ENCODE results near the gene IFNGR1. TPM values are rescaled to one million over a fixed set of nuclear protein-coding genes. Genes with fewer than 3 reads are reported as not detected.

Gene IFNGR1
- total and polyA plus RNA-seq, 2 of the 13 experiments (the other 11 are each of a cell fraction or from before 2014, with no cell fraction given) = 82.8 to 87.8 TPM

DNA sequence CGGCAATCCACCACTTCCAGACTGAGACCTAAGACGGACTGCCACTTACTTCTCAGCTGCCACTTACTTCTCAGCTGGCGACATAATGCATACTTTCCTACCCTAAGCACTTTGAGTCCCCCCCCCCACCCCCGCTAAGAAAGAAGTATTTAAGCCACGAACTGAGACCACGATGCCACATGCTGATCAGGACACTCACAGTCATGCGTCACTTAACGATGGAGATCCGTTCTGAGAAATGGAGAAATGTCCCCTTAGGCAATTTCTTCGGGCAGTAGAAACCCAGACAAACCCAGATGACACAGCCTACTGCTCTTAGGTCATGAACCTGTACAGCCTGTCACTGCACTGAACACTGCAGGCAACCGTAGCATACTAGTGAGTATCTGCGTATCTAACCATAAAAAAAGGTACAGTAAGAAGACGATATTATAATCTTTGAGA, 690 bp downstream of the IFNGR1 start:
- WGBS (ENCODE audit: low lambda C conversion rate) = 0% methylated on average over 13 of the region's 13 CpGs
- FAIRE-seq (peak; percentile 47), ATAC-seq (peak; percentile 65), DNase-seq (ENCODE audit: low spot score) (peak; percentile 36)
- H3K4me2 ChIP-seq (ENCODE audit: low read depth, low read length) = peak overlapping the region; percentile 92
- peaks cover 39% of the 10 kb centered on the region for H4K20me1 ChIP-seq (ENCODE audit: insufficient read depth, low read length)
- no peak overlapping the region for H2AFZ ChIP-seq (ENCODE audit: low read length)
- peaks cover 57% of the 10 kb centered on the region for H3K79me2 ChIP-seq (ENCODE audit: insufficient read depth, low read length)
- H3K27ac ChIP-seq (ENCODE audit: extremely low read length, insufficient read depth, low read length) = peak overlapping the region; percentile 88
- intact Hi-C loops (cut with micrococcal nuclease; ENCODE audit: unreplicated experiment) = loop anchor here (2.0 to 5.0 kb wide), 3 partner anchors 39 to 136 kb away; no protein-coding TSS in a partner anchor
- H3K27me3 ChIP-seq (ENCODE audit: control insufficient read depth in 1 of 2, insufficient read depth in 2 of 2, low read length in 2 of 2) = peaks cover 0 to 4% of the 10 kb centered on the region in 2 experiments; a peak in 1 of 5 replicates
- peaks cover 0 to 6% of the 10 kb centered on the region in 2 experiments; a peak in 2 of 5 replicates for H3K36me3 ChIP-seq (replicated peaks in 1 of 2; ENCODE audit: control insufficient read depth in 1 of 2, insufficient read depth in 2 of 2, low read length in 2 of 2)
- no TSS peak for BruUV-seq (replicated peaks)
- in situ Hi-C loops (cut with HindIII; ENCODE audit: extremely low pct_ligation_motif_present, low pct_unique_long_range_greater_than_20kb) = no loop called here
- ChIA-PET POLR2A (interaction anchor here (1.0 to 1.4 kb wide), 5 partner anchors 9 to 135 kb away, joined by 3 to 4 read pairs (median 3); no protein-coding TSS in a partner anchor), CTCF (ENCODE audit: low intra/inter-chr PET ratio, low total read pairs) (no interaction called here)
- peaks cover 57% of the 10 kb centered on the region for H3K4me1 ChIP-seq (ENCODE audit: insufficient read depth, low read length)
- H3K4me3 ChIP-seq (replicated peaks in 1 of 3; ENCODE audit: insufficient read depth in 1 of 3, low read depth in 2 of 3, low read length in 3 of 3) = peak overlapping the region; percentile 87 to 93 (median 89)
- peak overlapping the region; percentile 92 for H3K9ac ChIP-seq (ENCODE audit: insufficient read depth, low read depth, low read length)
- H3K9me3 ChIP-seq (ENCODE audit: low read length) = no peaks in the 10 kb centered on the region
- TF ChIP-seq EHMT2 (IDR thresholded peaks at IDR 0.05; ENCODE audit: borderline replicate concordance, low read depth, low read length) (no peak), ZNF772 (CRISPR knock-in tag; IDR thresholded peaks at IDR 0.05) (0 out of 2 replicates have a peak, but pooled peaks have one; percentile 36), ZNF317 (CRISPR knock-in tag; IDR thresholded peaks at IDR 0.05) (no peak), FOXA3 (CRISPR knock-in tag; IDR thresholded peaks at IDR 0.05) (no peak), ZNF180 (CRISPR knock-in tag; IDR thresholded peaks at IDR 0.05; ENCODE audit: borderline replicate concordance, low read depth) (no peak), PHF21A (CRISPR knock-in tag; IDR thresholded peaks at IDR 0.05) (no peak), NR2F2 (IDR thresholded peaks at IDR 0.05; ENCODE audit: borderline replicate concordance, low read depth) (no peak), AHR (CRISPR knock-in tag; IDR thresholded peaks at IDR 0.05) (no peak), SP1 (IDR thresholded peaks at IDR 0.05) (no peak), SP1 (CRISPR knock-in tag; IDR thresholded peaks at IDR 0.05) (no peak), ZSCAN31 (CRISPR knock-in tag; IDR thresholded peaks at IDR 0.05; ENCODE audit: low read depth) (peak; percentile 13; the same call in 1 of the 2 replicates)
- TF ChIP-seq, protein P1, sequence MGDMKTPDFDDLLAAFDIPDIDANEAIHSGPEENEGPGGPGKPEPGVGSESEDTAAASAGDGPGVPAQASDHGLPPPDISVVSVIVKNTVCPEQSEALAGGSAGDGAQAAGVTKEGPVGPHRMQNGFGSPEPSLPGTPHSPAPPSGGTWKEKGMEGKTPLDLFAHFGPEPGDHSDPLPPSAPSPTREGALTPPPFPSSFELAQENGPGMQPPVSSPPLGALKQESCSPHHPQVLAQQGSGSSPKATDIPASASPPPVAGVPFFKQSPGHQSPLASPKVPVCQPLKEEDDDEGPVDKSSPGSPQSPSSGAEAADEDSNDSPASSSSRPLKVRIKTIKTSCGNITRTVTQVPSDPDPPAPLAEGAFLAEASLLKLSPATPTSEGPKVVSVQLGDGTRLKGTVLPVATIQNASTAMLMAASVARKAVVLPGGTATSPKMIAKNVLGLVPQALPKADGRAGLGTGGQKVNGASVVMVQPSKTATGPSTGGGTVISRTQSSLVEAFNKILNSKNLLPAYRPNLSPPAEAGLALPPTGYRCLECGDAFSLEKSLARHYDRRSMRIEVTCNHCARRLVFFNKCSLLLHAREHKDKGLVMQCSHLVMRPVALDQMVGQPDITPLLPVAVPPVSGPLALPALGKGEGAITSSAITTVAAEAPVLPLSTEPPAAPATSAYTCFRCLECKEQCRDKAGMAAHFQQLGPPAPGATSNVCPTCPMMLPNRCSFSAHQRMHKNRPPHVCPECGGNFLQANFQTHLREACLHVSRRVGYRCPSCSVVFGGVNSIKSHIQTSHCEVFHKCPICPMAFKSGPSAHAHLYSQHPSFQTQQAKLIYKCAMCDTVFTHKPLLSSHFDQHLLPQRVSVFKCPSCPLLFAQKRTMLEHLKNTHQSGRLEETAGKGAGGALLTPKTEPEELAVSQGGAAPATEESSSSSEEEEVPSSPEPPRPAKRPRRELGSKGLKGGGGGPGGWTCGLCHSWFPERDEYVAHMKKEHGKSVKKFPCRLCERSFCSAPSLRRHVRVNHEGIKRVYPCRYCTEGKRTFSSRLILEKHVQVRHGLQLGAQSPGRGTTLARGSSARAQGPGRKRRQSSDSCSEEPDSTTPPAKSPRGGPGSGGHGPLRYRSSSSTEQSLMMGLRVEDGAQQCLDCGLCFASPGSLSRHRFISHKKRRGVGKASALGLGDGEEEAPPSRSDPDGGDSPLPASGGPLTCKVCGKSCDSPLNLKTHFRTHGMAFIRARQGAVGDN (CRISPR knock-in tag; IDR thresholded peaks at IDR 0.05) = no peak
- TF ChIP-seq, protein P2, sequence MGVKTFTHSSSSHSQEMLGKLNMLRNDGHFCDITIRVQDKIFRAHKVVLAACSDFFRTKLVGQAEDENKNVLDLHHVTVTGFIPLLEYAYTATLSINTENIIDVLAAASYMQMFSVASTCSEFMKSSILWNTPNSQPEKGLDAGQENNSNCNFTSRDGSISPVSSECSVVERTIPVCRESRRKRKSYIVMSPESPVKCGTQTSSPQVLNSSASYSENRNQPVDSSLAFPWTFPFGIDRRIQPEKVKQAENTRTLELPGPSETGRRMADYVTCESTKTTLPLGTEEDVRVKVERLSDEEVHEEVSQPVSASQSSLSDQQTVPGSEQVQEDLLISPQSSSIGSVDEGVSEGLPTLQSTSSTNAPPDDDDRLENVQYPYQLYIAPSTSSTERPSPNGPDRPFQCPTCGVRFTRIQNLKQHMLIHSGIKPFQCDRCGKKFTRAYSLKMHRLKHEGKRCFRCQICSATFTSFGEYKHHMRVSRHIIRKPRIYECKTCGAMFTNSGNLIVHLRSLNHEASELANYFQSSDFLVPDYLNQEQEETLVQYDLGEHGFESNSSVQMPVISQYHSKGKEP (CRISPR knock-in tag; IDR thresholded peaks at IDR 0.05) = no peak
- TF ChIP-seq, protein P3, sequence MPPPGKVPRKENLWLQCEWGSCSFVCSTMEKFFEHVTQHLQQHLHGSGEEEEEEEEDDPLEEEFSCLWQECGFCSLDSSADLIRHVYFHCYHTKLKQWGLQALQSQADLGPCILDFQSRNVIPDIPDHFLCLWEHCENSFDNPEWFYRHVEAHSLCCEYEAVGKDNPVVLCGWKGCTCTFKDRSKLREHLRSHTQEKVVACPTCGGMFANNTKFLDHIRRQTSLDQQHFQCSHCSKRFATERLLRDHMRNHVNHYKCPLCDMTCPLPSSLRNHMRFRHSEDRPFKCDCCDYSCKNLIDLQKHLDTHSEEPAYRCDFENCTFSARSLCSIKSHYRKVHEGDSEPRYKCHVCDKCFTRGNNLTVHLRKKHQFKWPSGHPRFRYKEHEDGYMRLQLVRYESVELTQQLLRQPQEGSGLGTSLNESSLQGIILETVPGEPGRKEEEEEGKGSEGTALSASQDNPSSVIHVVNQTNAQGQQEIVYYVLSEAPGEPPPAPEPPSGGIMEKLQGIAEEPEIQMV (CRISPR knock-in tag; IDR thresholded peaks at IDR 0.05; ENCODE audit: low read depth) = no peak
- TF ChIP-seq, protein P4, sequence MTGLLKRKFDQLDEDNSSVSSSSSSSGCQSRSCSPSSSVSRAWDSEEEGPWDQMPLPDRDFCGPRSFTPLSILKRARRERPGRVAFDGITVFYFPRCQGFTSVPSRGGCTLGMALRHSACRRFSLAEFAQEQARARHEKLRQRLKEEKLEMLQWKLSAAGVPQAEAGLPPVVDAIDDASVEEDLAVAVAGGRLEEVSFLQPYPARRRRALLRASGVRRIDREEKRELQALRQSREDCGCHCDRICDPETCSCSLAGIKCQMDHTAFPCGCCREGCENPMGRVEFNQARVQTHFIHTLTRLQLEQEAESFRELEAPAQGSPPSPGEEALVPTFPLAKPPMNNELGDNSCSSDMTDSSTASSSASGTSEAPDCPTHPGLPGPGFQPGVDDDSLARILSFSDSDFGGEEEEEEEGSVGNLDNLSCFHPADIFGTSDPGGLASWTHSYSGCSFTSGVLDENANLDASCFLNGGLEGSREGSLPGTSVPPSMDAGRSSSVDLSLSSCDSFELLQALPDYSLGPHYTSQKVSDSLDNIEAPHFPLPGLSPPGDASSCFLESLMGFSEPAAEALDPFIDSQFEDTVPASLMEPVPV (CRISPR knock-in tag; IDR thresholded peaks at IDR 0.05) = no peak
- TF ChIP-seq, protein P5, sequence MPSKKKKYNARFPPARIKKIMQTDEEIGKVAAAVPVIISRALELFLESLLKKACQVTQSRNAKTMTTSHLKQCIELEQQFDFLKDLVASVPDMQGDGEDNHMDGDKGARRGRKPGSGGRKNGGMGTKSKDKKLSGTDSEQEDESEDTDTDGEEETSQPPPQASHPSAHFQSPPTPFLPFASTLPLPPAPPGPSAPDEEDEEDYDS (CRISPR knock-in tag; IDR thresholded peaks at IDR 0.05) = no peak

All from HepG2 (cell line).